Mucosa of rectum (tissue), 2 donors: ENCODE results near the gene LTF.

ENCODE experiments used
- H3K27ac ChIP-seq, 2 donors: one replicate each; pipeline ENCODE4 v1.7.0; 2013; ENCODE audit warnings: inconsistent platforms in 2 of 2, low read depth in 2 of 2, low read length in 2 of 2
- H3K27me3 ChIP-seq, 2 donors: one replicate each; pipeline ENCODE4 v1.7.0; 2013; ENCODE audit warnings: low read length in 2 of 2; ENCODE audit not compliant: control insufficient read depth in 2 of 2, insufficient read depth in 2 of 2
- H3K36me3 ChIP-seq, 2 donors: one replicate each; pipeline ENCODE4 v1.7.0; 2013; ENCODE audit warnings: low read length in 2 of 2; ENCODE audit not compliant: control insufficient read depth in 2 of 2, insufficient read depth in 2 of 2
- H3K4me1 ChIP-seq, 2 donors: one replicate each; pipeline ENCODE4 v1.7.0; 2013; ENCODE audit warnings: low read length in 2 of 2, mild to moderate bottlenecking in 1 of 2; ENCODE audit not compliant: control insufficient read depth in 2 of 2, insufficient read depth in 2 of 2
- H3K4me3 ChIP-seq, 2 donors: one replicate each; pipeline ENCODE4 v1.7.0; 2013; ENCODE audit warnings: low read length in 2 of 2
- H3K9ac ChIP-seq, 2 donors: one replicate each; pipeline ENCODE4 v1.7.0; 2013; ENCODE audit warnings: low read length in 2 of 2, low read depth in 1 of 2, mild to moderate bottlenecking in 1 of 2
- H3K9me3 ChIP-seq, 2 donors: one replicate each; pipeline ENCODE4 v1.7.0; 2013; ENCODE audit warnings: low read length in 2 of 2; ENCODE audit not compliant: control insufficient read depth in 2 of 2
- donor health status: healthy.
- donor health status: Normal muscosa, but diverticular disease.

LTF gene

DNA sequence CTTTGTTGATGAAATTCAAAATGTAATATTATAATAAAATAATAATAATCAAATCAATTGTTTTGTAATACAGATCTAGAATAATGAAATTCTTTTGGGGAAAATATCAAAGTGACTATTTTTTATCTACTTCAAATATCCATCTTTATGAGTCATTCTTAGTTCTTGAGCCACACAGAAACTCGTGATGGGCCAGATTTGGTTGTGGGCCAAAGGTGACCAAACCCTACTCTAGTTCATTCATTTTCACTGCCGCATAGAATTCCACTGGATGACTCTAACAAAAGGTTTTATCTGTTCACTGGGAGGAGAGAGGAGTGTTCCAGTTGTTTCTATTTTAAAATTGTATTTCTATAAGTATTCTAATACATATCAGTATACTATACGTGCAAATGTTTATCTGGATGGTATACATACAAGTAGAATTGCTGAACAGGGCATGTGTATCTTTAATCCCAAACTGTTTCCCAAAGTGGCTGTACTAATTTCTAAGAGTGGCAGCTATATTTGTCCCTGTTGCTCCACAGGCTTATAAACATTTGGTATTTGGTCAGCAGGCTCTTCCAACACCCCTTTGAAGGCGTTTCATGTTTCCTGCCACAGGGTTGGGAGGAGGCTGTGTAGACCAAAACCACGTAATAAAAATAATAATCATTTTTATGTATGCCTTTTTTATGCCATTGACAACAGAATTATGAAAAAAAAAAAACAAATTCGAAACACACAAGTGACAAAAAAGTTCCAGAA lies 25.8 kb upstream of the LTF start:
- Histone ChIP-seq H3K9ac (no peak overlapping the region), H3K4me3 (no peak overlapping the region), H3K4me1 (peaks cover 6 to 8% of the 10 kb centered on the region in 2 donors), H3K27ac (no peak overlapping the region), H3K9me3 (no peaks in the 10 kb centered on the region), H3K36me3 (no peaks in the 10 kb centered on the region), H3K27me3 (no peaks in the 10 kb centered on the region)

DNA sequence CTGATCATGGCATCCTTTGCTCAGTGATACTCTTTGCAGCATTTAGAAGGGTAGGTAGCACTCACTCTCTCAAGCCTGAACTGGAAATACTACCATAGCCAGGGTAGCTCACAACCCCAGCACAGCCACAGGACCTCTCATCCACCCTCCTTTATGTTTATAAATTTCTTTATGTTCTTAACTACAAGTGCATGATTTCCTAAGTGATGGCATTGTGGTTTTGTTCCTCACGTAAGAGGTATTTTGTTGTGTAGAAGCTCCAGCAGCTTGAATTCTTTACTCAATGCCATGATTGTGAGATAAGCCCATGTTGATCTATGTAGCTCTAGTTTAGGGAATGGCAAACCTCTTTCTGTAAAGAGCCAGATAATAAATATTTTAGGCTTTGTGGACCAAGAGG lies 25.2 kb upstream of the LTF start:
- Histone ChIP-seq H3K9me3 (no peaks in the 10 kb centered on the region), H3K27me3 (no peaks in the 10 kb centered on the region), H3K4me3 (no peak overlapping the region), H3K4me1 (peaks cover 8 to 10% of the 10 kb centered on the region in 2 donors), H3K9ac (peak overlapping the region in 1 of 2 donors; percentile 28), H3K27ac (no peak overlapping the region), H3K36me3 (no peaks in the 10 kb centered on the region)

DNA sequence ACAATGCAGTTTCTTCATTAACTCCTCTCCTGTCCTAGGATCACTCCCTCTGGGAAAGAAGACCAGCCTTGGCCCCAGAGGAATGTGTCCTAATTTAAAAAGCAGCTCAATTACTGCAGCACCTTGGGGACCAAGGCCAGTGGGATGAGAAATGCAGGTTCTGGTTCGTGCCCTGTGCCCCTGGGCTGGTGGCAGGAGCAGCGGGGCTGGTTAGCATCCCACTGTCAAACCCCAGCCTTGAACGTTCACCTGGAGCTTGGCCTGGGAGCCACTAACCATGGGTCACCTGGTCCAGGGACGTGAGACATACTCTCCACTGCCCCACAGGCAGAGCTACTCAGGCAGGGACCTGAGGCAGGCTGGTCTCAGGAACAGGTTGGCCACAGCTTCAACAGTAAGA lies 24.7 kb upstream of the LTF start:
- Histone ChIP-seq H3K27me3 (no peaks in the 10 kb centered on the region), H3K9me3 (no peaks in the 10 kb centered on the region), H3K4me3 (no peak overlapping the region), H3K27ac (no peak overlapping the region), H3K4me1 (peaks cover 8 to 10% of the 10 kb centered on the region in 2 donors), H3K9ac (no peak overlapping the region), H3K36me3 (no peaks in the 10 kb centered on the region)

DNA sequence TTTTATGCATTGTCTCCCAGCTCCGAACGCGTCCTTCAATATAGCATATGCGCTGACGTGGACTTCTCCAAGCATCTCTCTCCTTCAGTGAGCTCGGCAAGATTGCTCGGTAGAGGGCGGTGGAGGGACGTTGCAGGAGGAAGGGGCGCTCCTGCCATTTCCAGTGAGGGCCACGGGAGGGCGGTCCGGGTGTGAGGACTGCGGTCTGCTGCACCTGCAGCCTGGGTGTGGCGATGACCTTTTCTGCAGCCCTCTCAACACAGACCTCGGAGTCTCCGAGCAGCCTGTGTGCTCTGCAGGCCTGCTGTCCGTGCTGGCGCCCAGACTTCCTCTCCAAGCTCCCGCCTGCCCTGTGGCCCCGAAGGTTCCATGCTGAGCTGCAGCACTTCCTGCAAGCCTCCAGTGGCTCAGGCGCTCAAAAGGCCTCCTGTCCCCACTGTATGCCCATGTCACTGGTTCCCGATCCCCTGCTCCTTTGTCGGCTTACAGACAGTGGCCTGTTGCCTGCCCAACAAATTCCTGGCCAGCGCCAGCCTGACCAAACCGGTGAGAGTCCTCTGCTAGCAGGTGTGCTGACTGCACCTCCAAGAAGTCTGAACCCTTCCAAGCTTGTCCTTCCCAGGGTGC lies 24.1 kb upstream of the LTF start:
- Histone ChIP-seq H3K27me3 (no peaks in the 10 kb centered on the region), H3K4me1 (peaks cover 8 to 10% of the 10 kb centered on the region in 2 donors), H3K9me3 (no peaks in the 10 kb centered on the region), H3K9ac (peak overlapping the region in 1 of 2 donors; percentile 32), H3K36me3 (no peaks in the 10 kb centered on the region), H3K27ac (no peak overlapping the region), H3K4me3 (peak overlapping the region; percentile 34 to 50)

DNA sequence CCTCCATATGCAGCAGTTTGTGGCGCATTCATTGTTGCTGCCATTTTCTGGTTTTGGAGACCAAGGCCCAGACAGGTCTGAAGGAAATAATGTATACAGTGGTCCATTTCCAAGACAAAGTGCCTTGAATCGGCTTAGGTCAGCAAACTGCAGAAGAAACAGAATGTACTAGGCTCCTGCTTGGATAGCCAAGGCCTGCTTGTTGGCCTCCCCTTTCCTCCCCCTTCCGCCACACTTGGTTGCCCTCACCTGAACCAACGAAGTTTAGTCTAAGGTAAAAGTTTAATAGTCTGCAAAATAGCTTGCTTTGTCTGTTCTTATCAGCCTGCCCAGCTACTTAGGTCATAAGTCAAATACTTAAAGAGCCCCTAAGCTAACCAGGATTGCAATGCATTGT lies 21.1 kb upstream of the LTF start:
- Histone ChIP-seq H3K4me3 (no peak overlapping the region), H3K9me3 (no peaks in the 10 kb centered on the region), H3K9ac (no peak overlapping the region), H3K27ac (no peak overlapping the region), H3K36me3 (no peaks in the 10 kb centered on the region), H3K4me1 (peaks cover 8 to 10% of the 10 kb centered on the region in 2 donors), H3K27me3 (no peaks in the 10 kb centered on the region)

DNA sequence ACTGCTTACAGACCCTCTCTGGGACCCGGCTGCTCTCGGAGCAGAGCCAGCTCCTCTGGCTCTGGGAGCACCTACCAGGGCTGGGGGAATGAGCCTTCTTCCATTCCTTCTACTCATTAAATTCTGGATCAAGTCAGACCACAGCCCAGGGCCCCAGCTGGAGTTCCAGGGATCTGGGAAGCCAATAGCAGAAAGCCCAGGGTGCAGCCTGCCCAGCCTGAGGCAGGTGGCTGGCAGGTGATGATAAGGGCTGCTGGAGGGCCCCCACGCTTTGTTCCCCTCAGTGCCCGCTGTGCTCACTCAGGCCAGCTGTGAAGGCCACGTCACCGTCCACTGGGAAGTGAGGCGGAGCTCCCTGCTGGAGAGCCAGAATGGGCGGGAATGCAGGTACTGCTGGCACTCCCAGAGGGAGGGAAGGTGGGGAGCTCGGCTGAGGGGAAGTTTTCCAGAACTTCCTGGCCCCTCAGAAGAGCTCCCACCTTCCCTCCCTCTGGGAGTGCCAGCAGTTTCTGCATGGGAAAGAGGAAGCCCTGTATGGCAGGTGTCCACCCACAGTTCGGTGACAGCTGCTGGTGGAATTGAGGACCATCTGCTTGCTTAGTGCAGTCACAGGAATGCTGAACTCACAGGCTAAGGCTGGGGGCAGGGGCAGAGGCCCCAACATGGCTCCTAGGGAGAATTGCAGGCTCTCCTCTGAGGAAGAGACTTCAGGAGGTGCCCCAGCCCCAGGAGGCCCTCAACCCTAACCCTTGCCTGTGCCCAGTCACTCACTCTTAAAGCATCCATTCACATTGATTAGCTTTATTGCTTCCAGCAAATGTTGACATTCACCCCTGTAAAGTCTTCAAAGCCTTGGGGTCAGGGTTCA lies 20.4 kb upstream of the LTF start:
- Histone ChIP-seq H3K36me3 (no peaks in the 10 kb centered on the region), H3K4me1 (peaks cover 8 to 10% of the 10 kb centered on the region in 2 donors), H3K4me3 (no peak overlapping the region), H3K27ac (peak overlapping the region; percentile 9 to 32), H3K9ac (peak overlapping the region in 1 of 2 donors; percentile 8), H3K9me3 (no peaks in the 10 kb centered on the region), H3K27me3 (no peaks in the 10 kb centered on the region)

DNA sequence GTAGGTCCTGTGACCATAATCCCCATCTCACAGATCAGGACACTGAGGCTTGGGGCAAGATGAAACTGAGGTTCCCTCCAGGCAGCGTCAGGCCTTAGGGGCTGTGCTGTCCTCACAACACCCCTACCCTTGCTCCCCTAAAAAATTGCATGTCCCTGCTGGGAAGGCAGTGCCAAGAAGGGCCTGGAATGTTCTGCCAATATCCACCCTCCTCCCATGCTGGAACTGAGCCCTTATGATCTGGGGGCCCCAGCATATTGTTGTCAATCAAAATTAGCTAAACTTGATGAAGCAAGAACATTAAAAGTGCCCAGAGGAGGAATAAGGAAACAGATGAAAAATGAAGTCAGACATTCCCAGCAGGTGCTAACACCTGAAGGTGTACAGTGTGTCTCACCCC lies 19.7 kb upstream of the LTF start:
- no peaks in the 10 kb centered on the region for H3K36me3 ChIP-seq
- no peak overlapping the region for H3K9ac ChIP-seq
- H3K4me1 ChIP-seq = peaks cover 8 to 10% of the 10 kb centered on the region in 2 donors
- H3K27me3 ChIP-seq = no peaks in the 10 kb centered on the region
- H3K9me3 ChIP-seq = no peaks in the 10 kb centered on the region
- H3K27ac ChIP-seq = peak overlapping the region; percentile 9 to 32
- no peak overlapping the region for H3K4me3 ChIP-seq

DNA sequence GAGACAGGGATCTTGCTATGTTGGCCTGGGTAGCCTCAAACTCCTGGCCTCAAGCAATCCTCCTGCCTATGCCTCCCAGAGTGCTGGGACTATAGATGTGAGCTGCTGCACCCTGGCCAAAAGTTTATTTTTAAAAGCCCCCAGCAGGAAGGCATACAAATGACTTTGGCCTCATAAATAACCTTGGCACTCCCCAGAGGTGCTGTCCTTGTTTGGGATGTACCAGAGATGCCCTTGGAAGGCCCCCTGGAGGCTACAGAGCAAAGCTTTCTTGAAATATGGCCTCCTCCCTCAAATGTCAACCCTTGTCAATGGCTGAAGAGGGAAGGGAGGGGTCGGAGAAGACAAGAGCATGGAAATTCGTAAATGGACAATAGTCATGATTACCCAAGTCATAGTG lies 19.1 kb upstream of the LTF start:
- no peak overlapping the region for H3K4me3 ChIP-seq
- no peaks in the 10 kb centered on the region for H3K36me3 ChIP-seq
- H3K27ac ChIP-seq = no peak overlapping the region
- H3K9ac ChIP-seq = no peak overlapping the region
- H3K27me3 ChIP-seq = no peaks in the 10 kb centered on the region
- H3K9me3 ChIP-seq = no peaks in the 10 kb centered on the region
- peaks cover 3 to 7% of the 10 kb centered on the region in 2 donors for H3K4me1 ChIP-seq

DNA sequence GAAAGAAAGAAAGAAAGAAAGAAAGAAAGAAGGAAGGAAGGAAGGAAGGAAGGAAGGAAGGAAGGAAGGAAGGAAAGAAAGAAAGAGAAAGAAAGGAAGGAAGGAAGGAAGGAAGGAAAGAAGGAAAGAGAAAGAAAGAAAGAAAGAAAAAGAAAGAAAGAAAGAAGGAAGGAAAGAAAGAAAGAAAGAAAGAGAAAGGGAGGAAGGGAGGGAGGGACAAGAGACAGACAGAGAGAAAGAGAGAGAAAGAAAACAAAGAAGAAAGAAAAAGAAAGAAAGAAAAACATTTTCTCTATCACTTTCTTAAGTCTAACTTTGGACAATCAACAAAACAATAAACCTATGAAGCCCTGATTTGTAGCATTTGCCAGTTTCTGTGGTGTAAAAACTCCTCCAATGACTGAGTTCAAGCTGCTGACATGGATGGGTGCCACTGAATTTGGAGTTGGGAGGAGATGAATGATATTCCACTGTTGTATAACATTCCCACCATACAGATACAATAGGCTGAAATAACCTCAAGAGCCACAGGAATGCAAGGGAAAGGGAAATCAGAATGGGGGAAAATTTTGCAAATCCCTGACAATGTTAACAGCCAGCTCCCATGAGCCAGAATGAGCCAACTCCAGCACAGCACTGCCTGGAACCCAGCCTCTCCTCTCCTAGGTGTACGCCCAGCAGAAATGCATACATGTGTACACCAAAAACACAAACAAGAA lies 18.1 kb upstream of the LTF start:
- H3K9ac ChIP-seq = no peak overlapping the region
- no peak overlapping the region for H3K27ac ChIP-seq
- no peaks in the 10 kb centered on the region for H3K9me3 ChIP-seq
- no peak overlapping the region for H3K4me3 ChIP-seq
- H3K4me1 ChIP-seq = peaks cover 0 to 6% of the 10 kb centered on the region in 2 donors
- no peaks in the 10 kb centered on the region for H3K36me3 ChIP-seq
- no peaks in the 10 kb centered on the region for H3K27me3 ChIP-seq
